Stimulated activated CD4-positive, alpha-beta T cell treated with anti-CD3 and anti-CD28 coated beads, TNF-alpha, amount 100 ng/mL, for 48 hours (primary cell): ENCODE measurements around the gene CBX8.

ENCODE experiments used
- DNase-seq, 3 donors: peaks; one replicate each; pipeline ENCODE4 v3.0.0-alpha.2; 2020; ENCODE audit warnings: low read depth in 3 of 3

Gene CBX8

DNA sequence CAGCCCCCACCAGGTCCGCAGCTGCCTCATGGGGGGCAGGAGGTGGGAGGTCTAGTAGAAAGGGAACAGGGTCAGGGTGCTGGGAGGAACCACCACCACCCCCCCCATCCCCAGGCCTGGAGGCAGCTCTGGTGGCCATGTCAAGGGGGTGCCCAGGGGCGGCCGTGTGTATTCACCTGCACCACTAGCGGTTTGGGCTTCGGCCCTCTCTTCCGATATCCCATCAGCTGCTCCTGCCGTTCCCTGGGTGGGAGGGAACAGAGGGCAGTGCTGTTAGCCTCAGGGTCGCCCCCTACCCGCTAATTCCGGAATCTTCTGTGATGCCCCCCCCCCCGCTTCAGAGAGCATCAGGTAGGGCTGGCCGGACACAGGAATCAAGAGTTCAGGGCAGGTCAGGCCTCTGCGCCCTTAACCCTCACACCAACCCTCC lies 38.6 kb upstream of the CBX8 start:
- DNase-seq: no peak

GRCh38 chr17:79834565-79835469 lies 37.9 kb upstream of the CBX8 start:
- no peak for DNase-seq

GRCh38 chr17:79833744-79834564 lies 37.1 kb upstream of the CBX8 start:
- DNase-seq: no peak

GRCh38 chr17:79833110-79833450 lies 36.2 kb upstream of the CBX8 start:
- DNase-seq: no peak

DNA sequence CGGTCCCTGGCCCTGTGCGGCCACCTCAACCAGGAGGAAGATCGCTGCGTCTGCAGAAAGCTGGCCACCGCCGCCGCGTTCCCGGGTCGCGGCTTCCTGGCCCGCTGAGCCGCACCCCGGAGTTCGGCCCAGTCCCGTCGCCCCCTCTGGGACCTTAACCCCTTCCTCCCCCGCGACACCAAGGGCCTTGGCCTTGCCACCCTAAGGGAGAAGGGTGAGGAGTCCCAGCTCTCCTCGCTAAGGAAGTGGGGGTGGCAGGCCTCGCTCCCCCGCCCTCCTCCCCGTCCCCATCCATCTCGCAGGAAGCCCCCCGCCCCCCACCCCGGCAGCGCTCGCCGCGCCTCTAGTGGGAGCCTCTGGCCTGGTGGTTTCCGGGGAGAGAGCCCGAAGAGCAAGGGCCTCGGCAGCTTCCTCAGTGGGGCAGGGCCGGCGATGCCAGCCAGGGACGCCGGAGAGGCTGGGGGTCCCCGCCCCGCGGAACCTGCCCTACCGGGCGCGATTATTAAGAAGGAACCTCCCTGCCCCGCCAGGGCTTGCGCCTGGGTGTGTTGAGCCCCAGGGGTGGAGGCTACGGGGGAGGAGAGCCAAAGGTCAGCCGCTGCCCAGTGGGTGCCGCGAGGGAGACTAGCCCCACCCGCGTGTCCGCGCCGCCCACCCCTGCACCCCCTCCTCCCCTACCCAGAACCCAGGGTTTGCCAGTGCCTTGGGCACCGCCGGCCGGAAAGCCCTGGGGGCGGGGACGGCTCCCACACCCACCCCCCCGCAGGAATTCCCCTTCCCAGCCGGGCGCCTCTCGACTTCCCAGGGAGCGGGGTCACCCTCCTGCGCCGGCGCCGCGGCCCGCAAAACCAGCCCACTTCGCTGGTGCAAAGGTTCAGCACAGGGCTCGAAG lies 35.6 kb upstream of the CBX8 start:
- no peak for DNase-seq

DNA sequence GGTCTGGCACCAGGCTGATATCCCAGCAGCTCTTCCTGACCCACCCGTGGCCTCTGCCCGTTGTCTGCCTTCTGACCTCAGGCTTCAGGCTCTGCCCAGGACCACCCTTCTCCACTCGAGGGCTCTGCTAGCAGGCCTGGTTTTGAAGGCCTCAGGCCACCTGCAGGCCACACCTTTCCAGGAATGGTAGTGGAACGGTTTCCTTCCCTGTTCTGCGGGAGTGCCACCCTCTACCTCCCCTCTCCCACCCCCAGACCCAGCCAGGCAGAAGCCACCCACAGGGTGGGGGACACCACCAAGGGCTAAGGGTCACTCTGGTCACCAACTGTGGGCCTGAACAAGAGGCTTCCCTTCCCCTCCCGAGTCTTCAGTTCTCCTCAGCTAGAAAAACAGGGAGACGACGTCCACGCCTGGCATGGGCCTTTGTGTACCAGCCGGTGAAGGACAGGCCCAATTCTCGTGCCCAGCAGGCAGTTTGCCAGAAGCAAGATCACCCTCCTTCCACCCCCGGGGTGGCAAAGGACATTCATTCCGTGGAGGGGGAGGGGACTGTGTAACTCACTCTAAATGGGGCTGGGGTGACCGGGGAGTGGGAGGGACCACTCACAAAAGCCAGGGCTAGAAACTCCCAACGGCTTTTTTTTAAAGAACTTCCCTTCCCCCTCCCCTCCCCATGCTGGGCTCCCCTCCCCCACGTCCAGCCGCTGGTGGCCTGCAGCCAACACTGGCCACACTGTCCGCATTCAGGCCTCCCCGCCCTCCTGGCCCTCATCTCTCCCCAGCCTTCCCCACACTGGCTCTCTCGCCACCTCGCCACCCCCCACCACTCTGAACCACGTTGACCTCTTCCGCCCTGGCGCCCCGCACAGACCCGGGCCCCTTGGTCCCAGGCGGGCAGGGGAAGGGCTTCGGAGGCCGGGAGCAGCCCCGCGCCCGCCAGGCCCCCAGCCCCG lies 34.7 kb upstream of the CBX8 start:
- no peak for DNase-seq

GRCh38 chr17:79830763-79831264 lies 33.9 kb upstream of the CBX8 start:
- DNase-seq: no peak

GRCh38 chr17:79830303-79830702 lies 33.4 kb upstream of the CBX8 start:
- DNase-seq: no peak

- no peak for DNase-seq
These were observed 32.6 kb upstream of the CBX8 start for GRCh38 chr17:79829457-79829856.

DNA sequence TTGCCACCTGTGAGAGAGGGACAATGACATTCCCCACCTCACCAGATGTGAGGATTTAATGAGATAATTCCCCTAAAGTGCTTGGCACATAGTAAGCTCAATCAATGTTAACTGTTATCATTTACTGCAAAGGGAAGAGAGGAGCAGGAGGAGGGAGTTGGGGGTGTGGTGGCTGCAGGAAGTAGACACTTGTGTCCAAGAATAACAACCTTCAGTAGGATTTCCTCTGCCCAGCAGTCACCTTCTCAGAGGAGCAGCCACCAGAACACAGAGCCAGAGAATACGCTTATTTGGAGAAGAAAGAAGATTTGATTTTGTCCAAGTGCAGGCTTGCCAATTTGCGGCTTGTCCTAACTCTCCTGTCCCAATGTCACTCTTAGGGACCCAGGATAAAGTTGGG lies 32.1 kb upstream of the CBX8 start:
- no peak for DNase-seq

- DNase-seq: no peak
These were observed 30.1 kb upstream of the CBX8 start for GRCh38 chr17:79826841-79827578.

GRCh38 chr17:79826204-79826680 lies 29.4 kb upstream of the CBX8 start:
- no peak for DNase-seq

DNA sequence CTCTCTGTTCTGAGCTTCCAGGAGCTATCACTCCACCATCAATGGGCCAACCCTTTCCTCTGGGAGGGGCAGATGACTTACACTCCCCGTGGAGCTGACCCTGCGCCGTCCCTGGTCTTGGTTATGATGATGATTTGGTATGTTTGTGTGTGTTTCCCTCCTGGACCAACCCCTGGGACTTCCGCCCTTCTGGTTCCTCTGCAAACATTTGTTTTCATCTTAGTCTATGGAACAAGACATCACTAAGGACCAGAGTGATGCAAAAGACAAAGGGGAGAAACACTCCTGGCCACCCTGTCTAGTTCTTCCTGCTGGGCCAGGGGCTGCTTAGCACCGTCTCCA lies 28.7 kb upstream of the CBX8 start:
- DNase-seq: no peak

DNA sequence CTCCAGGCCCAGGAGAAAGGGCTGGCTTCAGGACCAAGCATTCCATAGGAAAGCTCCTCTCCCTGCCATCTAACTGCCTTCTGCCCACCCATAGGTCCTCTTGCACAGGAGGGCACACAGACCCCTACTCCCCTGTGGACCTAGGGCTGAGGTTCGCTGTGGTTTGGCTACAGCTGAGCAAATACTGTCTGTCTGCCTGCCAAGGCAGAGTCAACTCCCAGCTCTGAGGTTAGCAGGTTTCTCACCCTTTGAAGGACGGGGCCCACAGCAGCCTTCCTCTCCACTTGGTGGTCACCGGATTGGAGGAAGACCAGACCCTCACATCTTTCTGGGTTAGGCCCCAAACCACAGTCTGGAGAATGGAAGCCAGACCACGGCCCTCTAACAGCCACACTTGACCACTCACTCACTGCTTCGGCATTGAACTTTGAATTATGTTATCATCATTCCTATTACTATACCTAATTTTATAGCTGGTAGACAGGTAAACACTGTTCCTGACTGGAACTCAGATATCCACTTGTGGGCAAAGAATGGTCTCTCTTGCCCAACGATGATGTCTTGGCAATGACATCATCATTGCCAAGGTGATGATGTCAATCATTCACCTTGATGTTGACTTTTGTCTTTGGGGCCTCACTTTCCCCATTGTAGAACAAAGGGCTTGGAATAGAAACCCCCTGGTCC lies 28.2 kb upstream of the CBX8 start:
- no peak for DNase-seq

GRCh38 chr17:79824234-79824633 lies 27.4 kb upstream of the CBX8 start:
- DNase-seq: no peak

DNA sequence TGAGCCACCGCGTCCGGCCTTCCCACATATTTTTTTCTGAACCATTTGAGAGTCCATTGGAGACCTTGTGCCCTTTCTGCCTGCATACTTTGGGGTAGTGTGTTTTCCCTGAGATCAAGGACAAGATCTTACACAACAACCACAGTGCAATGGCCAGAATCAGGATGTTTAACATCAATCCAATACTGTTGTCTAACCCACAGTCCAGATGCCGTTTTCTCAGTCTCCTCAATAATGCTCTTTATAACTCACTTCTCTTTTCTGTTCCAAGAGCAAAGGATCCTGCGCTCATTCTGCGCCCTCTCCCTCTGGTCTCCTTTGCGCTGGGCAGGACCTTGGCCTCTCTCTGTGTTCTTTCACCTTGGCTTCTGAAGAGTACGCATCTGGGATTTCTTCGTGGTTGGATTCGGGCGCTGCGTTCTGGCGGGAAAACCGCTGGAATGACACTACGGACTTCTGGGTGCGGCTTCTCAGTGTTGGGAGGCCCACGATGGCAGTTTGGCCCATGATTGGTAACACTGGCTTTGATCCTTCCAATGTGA lies 25.8 kb upstream of the CBX8 start:
- no peak for DNase-seq

GRCh38 chr17:79821331-79822095 lies 24.6 kb upstream of the CBX8 start:
- DNase-seq: no peak

DNA sequence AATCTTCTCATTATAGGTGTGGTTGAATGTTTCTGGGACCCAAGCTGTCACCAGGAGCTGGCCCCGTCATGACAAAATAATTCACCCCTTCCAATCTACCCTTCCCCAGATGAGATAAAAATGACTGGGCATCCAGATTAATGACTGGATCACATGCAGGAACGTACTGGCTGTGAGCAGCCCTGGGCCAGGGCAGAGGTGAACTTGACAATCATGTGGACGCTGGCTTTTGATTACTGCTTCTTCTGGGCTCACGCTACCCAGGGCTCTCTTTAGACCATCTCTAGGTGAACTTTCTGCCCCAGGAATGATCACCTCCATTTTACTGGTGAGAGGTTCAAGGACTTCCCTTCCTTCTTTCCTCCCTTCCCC lies 24.1 kb upstream of the CBX8 start:
- DNase-seq: no peak
